HCT116 (cell line): ENCODE measurements around the gene CTRL.

Experiments used
- CEBPB ChIP-seq: IDR thresholded peaks from 2 replicates; pipeline ENCODE4 v1.6.1; 2012; ENCODE audit warnings: low read depth
- EGR1 ChIP-seq: IDR thresholded peaks from 2 replicates; pipeline ENCODE4 v1.6.1; 2012; ENCODE audit warnings: low read depth
- EZH2 ChIP-seq: fragments of 200-600 bp; sonication (generic); IDR thresholded peaks from 2 replicates; pipeline ENCODE4 v1.6.1; 2017; ENCODE audit warnings: antibody characterized with exemption, mixed run types
- EZH2phosphoT487 ChIP-seq: fragments of 200-600 bp; IDR thresholded peaks from 2 replicates; pipeline ENCODE4 v1.6.1; 2018; ENCODE audit warnings: antibody characterized with exemption, borderline replicate concordance
- POLR2A ChIP-seq: IDR thresholded peaks from 2 replicates; pipeline ENCODE4 v1.7.0; 2011; ENCODE audit warnings: borderline replicate concordance; ENCODE audit not compliant: insufficient read depth, insufficient read length; ENCODE audit errors: extremely low read depth
- POLR2AphosphoS5 ChIP-seq: IDR thresholded peaks from 2 replicates; pipeline ENCODE4 v1.6.1; 2011; ENCODE audit warnings: mild to moderate bottlenecking, low read depth, low read length, moderate library complexity
- RAD21 ChIP-seq: IDR thresholded peaks from 2 replicates; pipeline ENCODE4 v1.6.1; 2012; ENCODE audit warnings: low read depth, mild to moderate bottlenecking
- SIN3A ChIP-seq: IDR thresholded peaks from 2 replicates; pipeline ENCODE4 v1.6.1; 2012; ENCODE audit warnings: low read depth
- SP1 ChIP-seq: IDR thresholded peaks from 2 replicates; pipeline ENCODE4 v1.6.1; 2012; ENCODE audit warnings: low read depth
- SRF ChIP-seq: IDR thresholded peaks from 2 replicates; pipeline ENCODE4 v1.6.1; 2012; ENCODE audit warnings: low read depth
- YY1 ChIP-seq: IDR thresholded peaks from 2 replicates; pipeline ENCODE4 v1.6.1; 2011; ENCODE audit warnings: low read length, low read depth, moderate library complexity, mild to moderate bottlenecking; ENCODE audit not compliant: insufficient replicate concordance; ENCODE audit errors: extremely low read depth
- TF ChIP-seq, protein P1 (sequence below), 3 experiments: fragments of 200-600 bp in 1 of 3; sonication (generic) in 1 of 3; IDR thresholded peaks in 2 of 3; conservative IDR thresholded peaks in 1 of 3; 2 replicates each; pipeline ENCODE4 v1.5.1; 2012 to 2017; ENCODE audit warnings: low read depth in 2 of 3, low read length in 2 of 3, antibody characterized with exemption in 1 of 3, borderline replicate concordance in 1 of 3, control low read depth in 1 of 3, mild to moderate bottlenecking in 1 of 3, mixed read lengths in 1 of 3, mixed run types in 1 of 3, moderate library complexity in 1 of 3; ENCODE audit not compliant: insufficient read depth in 1 of 3
- TF ChIP-seq, protein P2 (sequence below): IDR thresholded peaks from 2 replicates; pipeline ENCODE4 v1.6.1; 2012; ENCODE audit warnings: low read depth
- TF ChIP-seq, protein P3 (sequence below): IDR thresholded peaks from 2 replicates; pipeline ENCODE4 v1.6.1; 2011; ENCODE audit warnings: mild to moderate bottlenecking, low read length, moderate library complexity; ENCODE audit not compliant: insufficient replicate concordance; ENCODE audit errors: extremely low read depth

DNA sequence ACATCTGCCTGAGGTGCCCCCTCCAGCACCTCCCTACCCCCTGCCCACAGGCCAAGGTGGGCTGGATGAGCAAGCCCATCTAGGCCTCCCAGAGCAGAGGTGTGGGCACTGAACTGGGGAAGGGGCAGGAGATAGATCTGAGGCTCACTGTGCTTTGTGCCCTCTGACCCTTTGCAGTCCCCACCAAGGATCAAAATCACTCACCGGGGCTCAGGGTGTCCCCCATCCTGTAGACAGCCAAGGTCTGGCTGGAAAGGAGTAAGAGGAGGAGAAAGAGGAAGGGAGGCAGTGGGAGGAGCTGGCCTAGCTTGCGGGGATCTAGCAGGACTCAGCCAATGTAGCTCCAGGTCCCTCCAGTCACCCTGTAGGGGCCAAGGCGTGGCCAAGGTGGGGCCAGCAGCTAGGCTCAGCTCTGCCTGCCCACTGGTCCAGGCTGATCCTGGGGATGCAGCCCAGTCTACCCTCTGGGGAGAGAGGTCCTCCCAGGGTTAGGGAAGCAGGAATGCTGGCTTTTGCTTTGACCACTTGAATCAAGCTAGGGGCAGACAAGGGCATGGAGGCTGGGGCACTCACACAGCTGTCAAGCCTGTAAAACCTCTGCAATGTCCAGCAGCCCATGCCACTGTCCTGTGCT, 35.0 kb upstream of the CTRL start:
- TF ChIP-seq, protein P1, sequence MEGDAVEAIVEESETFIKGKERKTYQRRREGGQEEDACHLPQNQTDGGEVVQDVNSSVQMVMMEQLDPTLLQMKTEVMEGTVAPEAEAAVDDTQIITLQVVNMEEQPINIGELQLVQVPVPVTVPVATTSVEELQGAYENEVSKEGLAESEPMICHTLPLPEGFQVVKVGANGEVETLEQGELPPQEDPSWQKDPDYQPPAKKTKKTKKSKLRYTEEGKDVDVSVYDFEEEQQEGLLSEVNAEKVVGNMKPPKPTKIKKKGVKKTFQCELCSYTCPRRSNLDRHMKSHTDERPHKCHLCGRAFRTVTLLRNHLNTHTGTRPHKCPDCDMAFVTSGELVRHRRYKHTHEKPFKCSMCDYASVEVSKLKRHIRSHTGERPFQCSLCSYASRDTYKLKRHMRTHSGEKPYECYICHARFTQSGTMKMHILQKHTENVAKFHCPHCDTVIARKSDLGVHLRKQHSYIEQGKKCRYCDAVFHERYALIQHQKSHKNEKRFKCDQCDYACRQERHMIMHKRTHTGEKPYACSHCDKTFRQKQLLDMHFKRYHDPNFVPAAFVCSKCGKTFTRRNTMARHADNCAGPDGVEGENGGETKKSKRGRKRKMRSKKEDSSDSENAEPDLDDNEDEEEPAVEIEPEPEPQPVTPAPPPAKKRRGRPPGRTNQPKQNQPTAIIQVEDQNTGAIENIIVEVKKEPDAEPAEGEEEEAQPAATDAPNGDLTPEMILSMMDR (IDR thresholded peaks at IDR 0.05 in 2 of 3, conservative IDR thresholded peaks at IDR 0.05 in 1 of 3; ENCODE audit: borderline replicate concordance in 1 of 3, insufficient read depth in 1 of 3, low read depth in 2 of 3, low read length in 2 of 3): no peak
- no peak for TF ChIP-seq RAD21
- TF ChIP-seq EZH2: no peak
- no peak for TF ChIP-seq YY1
- TF ChIP-seq, protein P2, sequence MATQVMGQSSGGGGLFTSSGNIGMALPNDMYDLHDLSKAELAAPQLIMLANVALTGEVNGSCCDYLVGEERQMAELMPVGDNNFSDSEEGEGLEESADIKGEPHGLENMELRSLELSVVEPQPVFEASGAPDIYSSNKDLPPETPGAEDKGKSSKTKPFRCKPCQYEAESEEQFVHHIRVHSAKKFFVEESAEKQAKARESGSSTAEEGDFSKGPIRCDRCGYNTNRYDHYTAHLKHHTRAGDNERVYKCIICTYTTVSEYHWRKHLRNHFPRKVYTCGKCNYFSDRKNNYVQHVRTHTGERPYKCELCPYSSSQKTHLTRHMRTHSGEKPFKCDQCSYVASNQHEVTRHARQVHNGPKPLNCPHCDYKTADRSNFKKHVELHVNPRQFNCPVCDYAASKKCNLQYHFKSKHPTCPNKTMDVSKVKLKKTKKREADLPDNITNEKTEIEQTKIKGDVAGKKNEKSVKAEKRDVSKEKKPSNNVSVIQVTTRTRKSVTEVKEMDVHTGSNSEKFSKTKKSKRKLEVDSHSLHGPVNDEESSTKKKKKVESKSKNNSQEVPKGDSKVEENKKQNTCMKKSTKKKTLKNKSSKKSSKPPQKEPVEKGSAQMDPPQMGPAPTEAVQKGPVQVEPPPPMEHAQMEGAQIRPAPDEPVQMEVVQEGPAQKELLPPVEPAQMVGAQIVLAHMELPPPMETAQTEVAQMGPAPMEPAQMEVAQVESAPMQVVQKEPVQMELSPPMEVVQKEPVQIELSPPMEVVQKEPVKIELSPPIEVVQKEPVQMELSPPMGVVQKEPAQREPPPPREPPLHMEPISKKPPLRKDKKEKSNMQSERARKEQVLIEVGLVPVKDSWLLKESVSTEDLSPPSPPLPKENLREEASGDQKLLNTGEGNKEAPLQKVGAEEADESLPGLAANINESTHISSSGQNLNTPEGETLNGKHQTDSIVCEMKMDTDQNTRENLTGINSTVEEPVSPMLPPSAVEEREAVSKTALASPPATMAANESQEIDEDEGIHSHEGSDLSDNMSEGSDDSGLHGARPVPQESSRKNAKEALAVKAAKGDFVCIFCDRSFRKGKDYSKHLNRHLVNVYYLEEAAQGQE: no peak
- no peak for TF ChIP-seq POLR2A
- no peak for TF ChIP-seq POLR2AphosphoS5
- TF ChIP-seq SIN3A: no peak
- no peak for TF ChIP-seq EGR1
- no peak for TF ChIP-seq SRF
- no peak for TF ChIP-seq SP1
- TF ChIP-seq CEBPB: no peak
- TF ChIP-seq EZH2phosphoT487: no peak
- TF ChIP-seq, protein P3, sequence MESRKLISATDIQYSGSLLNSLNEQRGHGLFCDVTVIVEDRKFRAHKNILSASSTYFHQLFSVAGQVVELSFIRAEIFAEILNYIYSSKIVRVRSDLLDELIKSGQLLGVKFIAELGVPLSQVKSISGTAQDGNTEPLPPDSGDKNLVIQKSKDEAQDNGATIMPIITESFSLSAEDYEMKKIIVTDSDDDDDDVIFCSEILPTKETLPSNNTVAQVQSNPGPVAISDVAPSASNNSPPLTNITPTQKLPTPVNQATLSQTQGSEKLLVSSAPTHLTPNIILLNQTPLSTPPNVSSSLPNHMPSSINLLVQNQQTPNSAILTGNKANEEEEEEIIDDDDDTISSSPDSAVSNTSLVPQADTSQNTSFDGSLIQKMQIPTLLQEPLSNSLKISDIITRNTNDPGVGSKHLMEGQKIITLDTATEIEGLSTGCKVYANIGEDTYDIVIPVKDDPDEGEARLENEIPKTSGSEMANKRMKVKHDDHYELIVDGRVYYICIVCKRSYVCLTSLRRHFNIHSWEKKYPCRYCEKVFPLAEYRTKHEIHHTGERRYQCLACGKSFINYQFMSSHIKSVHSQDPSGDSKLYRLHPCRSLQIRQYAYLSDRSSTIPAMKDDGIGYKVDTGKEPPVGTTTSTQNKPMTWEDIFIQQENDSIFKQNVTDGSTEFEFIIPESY: no peak
